Measurements from ENCODE around the gene TIGD1. TPM values are rescaled to one million over a fixed set of nuclear protein-coding genes. Genes with fewer than 3 reads are reported as not detected.

The TIGD1 gene
- total and polyA plus RNA-seq, 2 experiments from 2014 or later: 7.6 to 9.3 TPM

GRCh38 chr2:232551250-232551638 lies 887 bp upstream of the TIGD1 start:
- Histone ChIP-seq H3K27me3 (ENCODE audit: insufficient read depth) (no peaks in the 10 kb centered on the region), H4K20me1 (replicated peaks; ENCODE audit: insufficient read depth) (peaks cover 36% of the 10 kb centered on the region), H2AFZ (peak overlapping the region; percentile 80; the same call in 1 of the 2 replicates), H3K9me2 (ENCODE audit: insufficient read depth) (no peaks in the 10 kb centered on the region), H3K4me1 (ENCODE audit: insufficient read depth) (peaks cover 12% of the 10 kb centered on the region), H3K79me2 (replicated peaks; ENCODE audit: insufficient read depth) (peaks cover 88% of the 10 kb centered on the region), H3K4me3 (peak overlapping the region; percentile 96), H3K4me2 (peak overlapping the region; percentile 96), H3F3A (replicated peaks; ENCODE audit: low read depth) (peaks cover 8% of the 10 kb centered on the region), H3K36me3 (ENCODE audit: insufficient read depth) (peaks cover 14% of the 10 kb centered on the region), H3K27ac (ENCODE audit: low read depth) (peak overlapping the region; percentile 98)
- peaks cover 15% of the 10 kb centered on the region; the same call in 2 of the 3 replicates for H3K9me3 Mint-ChIP-seq
- H3K27ac Mint-ChIP-seq: peak overlapping the region; percentile 80
- H3K4me1 Mint-ChIP-seq: peaks cover 15% of the 10 kb centered on the region
- DNase-seq (ENCODE audit: low spot score) (no peak), ATAC-seq (peak; percentile 9; the same call in 2 of the 3 replicates)
- peaks cover 56% of the 10 kb centered on the region for H3K36me3 Mint-ChIP-seq (ENCODE audit: low read depth)
- no peak for TF ChIP-seq POLR2AphosphoS5 (IDR thresholded peaks at IDR 0.05; ENCODE audit: low read depth)
- no peak for TF ChIP-seq EZH2phosphoT487 (IDR thresholded peaks at IDR 0.05; ENCODE audit: unreplicated experiment)
- TF ChIP-seq ZNF462 (CRISPR knock-in tag; IDR thresholded peaks at IDR 0.05): no peak
- no peak for TF ChIP-seq ZNF114 (CRISPR knock-in tag; IDR thresholded peaks at IDR 0.05)
- H3K4me3 Mint-ChIP-seq: peak overlapping the region; percentile 99
- H3K27me3 Mint-ChIP-seq (ENCODE audit: insufficient read depth, low read depth, poor library complexity): peaks cover 5% of the 10 kb centered on the region

GRCh38 chr2:232549655-232550353 lies 553 bp downstream of the TIGD1 start:
- Histone ChIP-seq H3F3A (replicated peaks; ENCODE audit: low read depth) (peaks cover 8% of the 10 kb centered on the region), H4K20me1 (replicated peaks; ENCODE audit: insufficient read depth) (peaks cover 21% of the 10 kb centered on the region), H3K9me2 (ENCODE audit: insufficient read depth) (no peaks in the 10 kb centered on the region), H3K27me3 (ENCODE audit: insufficient read depth) (no peaks in the 10 kb centered on the region), H3K36me3 (ENCODE audit: insufficient read depth) (peaks cover 14% of the 10 kb centered on the region), H3K27ac (ENCODE audit: low read depth) (peak overlapping the region; percentile 98), H2AFZ (peak overlapping the region; percentile 91), H3K79me2 (replicated peaks; ENCODE audit: insufficient read depth) (peaks cover 76% of the 10 kb centered on the region), H3K4me1 (ENCODE audit: insufficient read depth) (peaks cover 12% of the 10 kb centered on the region), H3K4me3 (peak overlapping the region; percentile 96), H3K4me2 (peak overlapping the region; percentile 96)
- Mint-ChIP-seq H3K27me3 (ENCODE audit: insufficient read depth, low read depth, poor library complexity) (peaks cover 6% of the 10 kb centered on the region), H3K4me3 (peak overlapping the region; percentile 99), H3K27ac (peak overlapping the region; percentile 99), H3K36me3 (ENCODE audit: low read depth) (peaks cover 54% of the 10 kb centered on the region), H3K4me1 (peaks cover 15% of the 10 kb centered on the region), H3K9me3 (peaks cover 15% of the 10 kb centered on the region; the same call in 2 of the 3 replicates)
- no peak; the same call in 2 of the 3 replicates for ATAC-seq
- no peak for DNase-seq (ENCODE audit: low spot score)
- no peak for TF ChIP-seq REST (IDR thresholded peaks at IDR 0.05; ENCODE audit: unreplicated experiment)
- TF ChIP-seq CTCF (conservative IDR thresholded peaks at IDR 0.05; ENCODE audit: low read depth in 2 of 2): no peak
- no peak for TF ChIP-seq ZNF114 (CRISPR knock-in tag; IDR thresholded peaks at IDR 0.05)
- no peak for TF ChIP-seq NANOG (IDR thresholded peaks at IDR 0.05; ENCODE audit: borderline replicate concordance)

Measured in GM23338 (cell line).